ENCODE data around the gene SLC15A5. TPM values are rescaled to one million over a fixed set of nuclear protein-coding genes. Genes with fewer than 3 reads are reported as not detected.

SLC15A5 gene
- total RNA-seq, 1 experiment from 2014 or later = not detected

DNA sequence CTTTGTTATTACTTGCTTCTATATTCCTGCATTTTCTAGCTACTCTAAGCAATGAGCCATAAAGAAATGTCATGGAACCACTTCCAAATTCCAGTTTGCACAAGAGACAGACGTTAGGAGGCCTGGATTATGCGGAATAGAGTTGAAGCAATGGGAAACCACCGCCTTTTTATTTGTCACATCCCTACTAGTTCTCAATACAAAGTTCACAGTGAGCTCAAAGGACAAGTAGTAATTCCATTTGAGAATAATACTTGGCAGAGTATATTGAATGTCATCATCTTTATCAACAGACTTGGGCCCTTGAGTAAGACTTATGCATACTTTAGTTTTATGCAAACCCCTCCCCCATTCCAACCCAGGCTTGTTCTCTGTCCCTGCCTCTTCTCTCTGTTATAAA is 3.7 kb upstream of the SLC15A5 start:
- no peaks in the 10 kb centered on the region for H3K4me1 ChIP-seq (replicated peaks; ENCODE audit: insufficient read depth)
- intact Hi-C loops (cut with micrococcal nuclease; ENCODE audit: unreplicated experiment) = no loop called here
- ChIA-PET POLR2A (ENCODE audit: unreplicated experiment) (no interaction called here), CTCF (no interaction called here)
- DNase-seq = no peak
- H3K9me2 ChIP-seq (ENCODE audit: insufficient read depth) = no peaks in the 10 kb centered on the region
- H3K4me3 ChIP-seq = no peak overlapping the region
- no peak overlapping the region for H3K27ac ChIP-seq
- no peak overlapping the region for H2AFZ ChIP-seq
- no peaks in the 10 kb centered on the region for H4K20me1 ChIP-seq (ENCODE audit: insufficient read depth)
- no TSS peak for BruUV-seq (replicated peaks)
- no peaks in the 10 kb centered on the region for H3F3A ChIP-seq (ENCODE audit: insufficient read depth, low read depth)
- no peak overlapping the region for H3K4me2 ChIP-seq
- H3K36me3 ChIP-seq (ENCODE audit: low read depth) = no peaks in the 10 kb centered on the region
- H3K9me3 ChIP-seq (ENCODE audit: insufficient read depth, low read depth) = no peaks in the 10 kb centered on the region; the same call in 1 of the 2 replicates
- no peaks in the 10 kb centered on the region for H3K27me3 ChIP-seq (ENCODE audit: insufficient read depth, low read depth)
- H3K79me2 ChIP-seq (ENCODE audit: low read depth) = no peaks in the 10 kb centered on the region
- no peak for TF ChIP-seq EZH2 (IDR thresholded peaks at IDR 0.05; ENCODE audit: low read depth)
- TF ChIP-seq, protein P1, sequence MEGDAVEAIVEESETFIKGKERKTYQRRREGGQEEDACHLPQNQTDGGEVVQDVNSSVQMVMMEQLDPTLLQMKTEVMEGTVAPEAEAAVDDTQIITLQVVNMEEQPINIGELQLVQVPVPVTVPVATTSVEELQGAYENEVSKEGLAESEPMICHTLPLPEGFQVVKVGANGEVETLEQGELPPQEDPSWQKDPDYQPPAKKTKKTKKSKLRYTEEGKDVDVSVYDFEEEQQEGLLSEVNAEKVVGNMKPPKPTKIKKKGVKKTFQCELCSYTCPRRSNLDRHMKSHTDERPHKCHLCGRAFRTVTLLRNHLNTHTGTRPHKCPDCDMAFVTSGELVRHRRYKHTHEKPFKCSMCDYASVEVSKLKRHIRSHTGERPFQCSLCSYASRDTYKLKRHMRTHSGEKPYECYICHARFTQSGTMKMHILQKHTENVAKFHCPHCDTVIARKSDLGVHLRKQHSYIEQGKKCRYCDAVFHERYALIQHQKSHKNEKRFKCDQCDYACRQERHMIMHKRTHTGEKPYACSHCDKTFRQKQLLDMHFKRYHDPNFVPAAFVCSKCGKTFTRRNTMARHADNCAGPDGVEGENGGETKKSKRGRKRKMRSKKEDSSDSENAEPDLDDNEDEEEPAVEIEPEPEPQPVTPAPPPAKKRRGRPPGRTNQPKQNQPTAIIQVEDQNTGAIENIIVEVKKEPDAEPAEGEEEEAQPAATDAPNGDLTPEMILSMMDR (conservative IDR thresholded peaks at IDR 0.05) = no peak

DNA sequence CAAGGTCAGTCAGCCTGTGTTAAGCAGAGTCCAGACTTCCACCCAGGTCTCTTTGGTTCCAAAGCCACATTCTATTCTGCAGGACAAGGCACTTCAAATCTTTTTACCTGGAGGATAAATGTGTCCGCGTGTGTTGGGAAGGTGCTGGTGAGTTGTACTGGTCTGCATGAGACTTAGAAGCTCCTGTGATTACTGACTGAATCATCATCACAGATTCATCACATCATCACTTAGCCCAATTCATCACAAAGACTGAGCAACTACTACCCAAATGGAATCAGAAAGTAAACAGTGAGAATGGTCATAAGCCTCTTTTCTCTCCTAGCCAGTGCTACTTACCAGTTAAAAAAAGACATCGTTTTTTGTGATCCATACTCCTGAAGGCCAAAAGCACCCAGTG is 5.3 kb downstream of the SLC15A5 start:
- DNase-seq = no peak
- POLR2A ChIA-PET (ENCODE audit: unreplicated experiment) = no interaction called here
- no TSS peak for BruUV-seq (replicated peaks)

DNA sequence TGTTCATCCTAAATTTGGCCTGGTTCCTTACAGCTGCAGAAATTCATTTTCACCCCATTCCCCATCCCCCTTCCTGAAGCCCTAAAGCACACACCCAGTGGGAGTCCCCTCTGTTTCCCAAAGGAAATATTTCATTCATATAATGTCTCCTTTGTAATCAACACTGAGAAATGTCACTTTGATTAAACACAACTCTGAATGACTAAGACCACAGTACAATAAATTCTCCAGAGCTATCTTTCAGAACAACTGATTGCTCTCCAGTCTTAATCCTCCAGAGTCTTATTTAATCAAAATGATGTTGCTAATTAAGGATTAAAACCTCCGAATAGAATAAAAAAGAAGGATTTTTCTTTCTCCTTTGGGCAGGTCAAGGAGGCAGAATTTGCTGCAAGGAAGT is 6.4 kb downstream of the SLC15A5 start:
- H3K36me3 ChIP-seq (ENCODE audit: low read depth) = no peaks in the 10 kb centered on the region
- no peak overlapping the region for H2AFZ ChIP-seq
- no peaks in the 10 kb centered on the region for H3K79me2 ChIP-seq (ENCODE audit: low read depth)
- ChIA-PET CTCF (no interaction called here), POLR2A (ENCODE audit: unreplicated experiment) (no interaction called here)
- H3F3A ChIP-seq (ENCODE audit: insufficient read depth, low read depth) = no peaks in the 10 kb centered on the region
- intact Hi-C loops (cut with micrococcal nuclease; ENCODE audit: unreplicated experiment) = no loop called here
- no peaks in the 10 kb centered on the region for H3K9me3 ChIP-seq (ENCODE audit: insufficient read depth, low read depth)
- H4K20me1 ChIP-seq (ENCODE audit: insufficient read depth) = no peaks in the 10 kb centered on the region
- no peaks in the 10 kb centered on the region for H3K4me1 ChIP-seq (replicated peaks; ENCODE audit: insufficient read depth)
- no peak overlapping the region for H3K27ac ChIP-seq
- H3K4me2 ChIP-seq = no peak overlapping the region
- no peak for DNase-seq
- no peak overlapping the region for H3K4me3 ChIP-seq
- TF ChIP-seq, protein P1 (conservative IDR thresholded peaks at IDR 0.05) = no peak
- TF ChIP-seq EZH2 (IDR thresholded peaks at IDR 0.05; ENCODE audit: low read depth) = no peak
- H3K27me3 ChIP-seq (ENCODE audit: insufficient read depth, low read depth) = no peaks in the 10 kb centered on the region
- no peaks in the 10 kb centered on the region for H3K9me2 ChIP-seq (ENCODE audit: insufficient read depth)
- no TSS peak for BruUV-seq (replicated peaks)

More for the DNA sequence above, 5.3 kb downstream of the SLC15A5 start:
- Histone ChIP-seq H3K9me2 (ENCODE audit: insufficient read depth) (no peaks in the 10 kb centered on the region), H3F3A (ENCODE audit: insufficient read depth, low read depth) (no peaks in the 10 kb centered on the region), H3K27me3 (ENCODE audit: insufficient read depth, low read depth) (no peaks in the 10 kb centered on the region), H2AFZ (no peak overlapping the region), H3K27ac (no peak overlapping the region), H3K9me3 (ENCODE audit: insufficient read depth, low read depth) (no peaks in the 10 kb centered on the region), H3K4me1 (replicated peaks; ENCODE audit: insufficient read depth) (no peaks in the 10 kb centered on the region), H3K4me3 (no peak overlapping the region), H3K79me2 (ENCODE audit: low read depth) (no peaks in the 10 kb centered on the region), H3K4me2 (no peak overlapping the region), H4K20me1 (ENCODE audit: insufficient read depth) (no peaks in the 10 kb centered on the region), H3K36me3 (ENCODE audit: low read depth) (no peaks in the 10 kb centered on the region)
- intact Hi-C loops (cut with micrococcal nuclease; ENCODE audit: unreplicated experiment) = no loop called here
- CTCF ChIA-PET = no interaction called here
- no peak for TF ChIP-seq EZH2 (IDR thresholded peaks at IDR 0.05; ENCODE audit: low read depth)
- TF ChIP-seq, protein P1 (conservative IDR thresholded peaks at IDR 0.05) = no peak

All from PC-9 (cell line).